Measurements from ENCODE around the gene DPH6. TPM values are rescaled to one million over a fixed set of nuclear protein-coding genes. Genes with fewer than 3 reads are reported as not detected.

The DPH6 gene
- polyA plus RNA-seq, 2 of the 4 experiments (the other 2 are of a cell fraction): 11.0 to 33.6 TPM

DNA sequence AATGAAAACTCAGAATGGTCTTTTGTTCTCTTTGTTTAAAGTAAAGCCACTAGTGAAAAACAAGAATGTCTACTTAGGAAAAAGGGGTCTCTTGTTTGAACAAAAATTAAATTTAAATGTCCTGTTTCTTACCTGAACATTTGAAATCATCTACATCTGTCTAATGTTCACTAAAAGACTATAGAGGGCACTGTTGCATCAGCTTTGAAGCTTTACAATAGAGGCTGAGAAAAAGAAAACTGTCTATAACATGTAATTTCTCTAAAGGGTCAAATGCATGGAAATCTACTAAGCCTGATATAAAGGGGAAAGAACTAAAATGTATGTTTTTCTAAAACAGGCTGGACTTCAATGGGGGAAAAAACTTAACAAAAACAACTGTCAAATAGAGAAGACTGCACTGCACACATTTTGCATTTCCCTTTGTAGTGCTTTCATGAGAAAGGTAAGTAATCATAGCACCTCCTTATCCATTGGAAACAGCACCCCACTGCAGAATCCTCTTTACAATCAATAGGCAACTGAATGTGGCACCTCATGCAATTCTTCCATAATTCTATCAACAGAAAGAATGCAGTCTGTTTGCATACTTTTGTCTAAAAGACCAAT, 26.3 kb downstream of the DPH6 start (continued):
- no peak for TF ChIP-seq USF2 (IDR thresholded peaks at IDR 0.05)

DNA sequence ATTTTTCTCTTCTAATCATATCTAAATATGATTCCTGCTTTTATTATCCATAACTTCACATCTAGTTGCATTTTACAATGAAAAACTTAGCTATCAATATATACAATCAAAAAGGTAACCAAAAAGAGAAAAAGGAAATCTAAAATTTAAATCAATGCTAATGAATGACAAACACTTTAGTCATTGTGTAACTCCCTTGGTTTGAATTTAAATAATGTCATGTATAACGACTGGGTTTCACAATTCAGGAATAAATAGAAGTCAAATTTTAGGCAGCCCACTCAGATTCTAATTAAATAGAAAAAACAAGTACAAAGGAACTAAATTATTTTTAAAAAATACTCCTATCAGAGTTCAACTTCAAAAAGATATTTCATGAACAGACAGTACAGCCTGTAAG, 26.9 kb downstream of the DPH6 start:
- ChIA-PET CTCF (interaction anchor here (1.0 to 1.6 kb wide), 3 partner anchors 9 to 38 kb away, joined by 3 read pairs; no protein-coding TSS in a partner anchor), POLR2A (no interaction called here)
- Histone ChIP-seq H3K4me1 (peaks cover 3% of the 10 kb centered on the region; the same call in 1 of the 3 replicates), H3K4me3 (no peak overlapping the region), H3K27ac (no peak overlapping the region), H3K4me2 (no peak overlapping the region), H3K9me3 (no peaks in the 10 kb centered on the region)
- WGBS (ENCODE audit: missing lambda C conversion rate): 50% methylated on average over 1 of the region's 1 CpG
- DNase-seq (ENCODE audit: low read depth in 1 of 2, low spot score in 1 of 2): no peak
- no peak for ATAC-seq
- TF ChIP-seq HOXB13 (CRISPR knock-in tag; IDR thresholded peaks at IDR 0.05; ENCODE audit: low read depth): no peak
- TF ChIP-seq RCOR1 (IDR thresholded peaks at IDR 0.05; ENCODE audit: low read depth, low read length): no peak
- TF ChIP-seq ZC3H11A (IDR thresholded peaks at IDR 0.05): no peak
- no peak for TF ChIP-seq EP300 (IDR thresholded peaks at IDR 0.05)
- no peak for TF ChIP-seq ZNF302 (CRISPR knock-in tag; IDR thresholded peaks at IDR 0.05)
- TF ChIP-seq EHMT2 (IDR thresholded peaks at IDR 0.05; ENCODE audit: low read depth): no peak
- no peak for TF ChIP-seq RAD21 (conservative IDR thresholded peaks at IDR 0.05 in 1 of 2, IDR thresholded peaks at IDR 0.05 in 1 of 2)
- TF ChIP-seq FOSB (CRISPR knock-in tag; IDR thresholded peaks at IDR 0.05): no peak
- no peak for TF ChIP-seq MAFK (IDR thresholded peaks at IDR 0.05; ENCODE audit: partially characterized antibody)
- TF ChIP-seq FOXS1 (CRISPR knock-in tag; IDR thresholded peaks at IDR 0.05): no peak
- TF ChIP-seq ZSCAN20 (CRISPR knock-in tag; IDR thresholded peaks at IDR 0.05): no peak
- TF ChIP-seq ZFP36 (IDR thresholded peaks at IDR 0.05; ENCODE audit: borderline replicate concordance, partially characterized antibody): no peak
- TF ChIP-seq HOXB5 (CRISPR knock-in tag; IDR thresholded peaks at IDR 0.05): no peak
- TF ChIP-seq, protein P1, sequence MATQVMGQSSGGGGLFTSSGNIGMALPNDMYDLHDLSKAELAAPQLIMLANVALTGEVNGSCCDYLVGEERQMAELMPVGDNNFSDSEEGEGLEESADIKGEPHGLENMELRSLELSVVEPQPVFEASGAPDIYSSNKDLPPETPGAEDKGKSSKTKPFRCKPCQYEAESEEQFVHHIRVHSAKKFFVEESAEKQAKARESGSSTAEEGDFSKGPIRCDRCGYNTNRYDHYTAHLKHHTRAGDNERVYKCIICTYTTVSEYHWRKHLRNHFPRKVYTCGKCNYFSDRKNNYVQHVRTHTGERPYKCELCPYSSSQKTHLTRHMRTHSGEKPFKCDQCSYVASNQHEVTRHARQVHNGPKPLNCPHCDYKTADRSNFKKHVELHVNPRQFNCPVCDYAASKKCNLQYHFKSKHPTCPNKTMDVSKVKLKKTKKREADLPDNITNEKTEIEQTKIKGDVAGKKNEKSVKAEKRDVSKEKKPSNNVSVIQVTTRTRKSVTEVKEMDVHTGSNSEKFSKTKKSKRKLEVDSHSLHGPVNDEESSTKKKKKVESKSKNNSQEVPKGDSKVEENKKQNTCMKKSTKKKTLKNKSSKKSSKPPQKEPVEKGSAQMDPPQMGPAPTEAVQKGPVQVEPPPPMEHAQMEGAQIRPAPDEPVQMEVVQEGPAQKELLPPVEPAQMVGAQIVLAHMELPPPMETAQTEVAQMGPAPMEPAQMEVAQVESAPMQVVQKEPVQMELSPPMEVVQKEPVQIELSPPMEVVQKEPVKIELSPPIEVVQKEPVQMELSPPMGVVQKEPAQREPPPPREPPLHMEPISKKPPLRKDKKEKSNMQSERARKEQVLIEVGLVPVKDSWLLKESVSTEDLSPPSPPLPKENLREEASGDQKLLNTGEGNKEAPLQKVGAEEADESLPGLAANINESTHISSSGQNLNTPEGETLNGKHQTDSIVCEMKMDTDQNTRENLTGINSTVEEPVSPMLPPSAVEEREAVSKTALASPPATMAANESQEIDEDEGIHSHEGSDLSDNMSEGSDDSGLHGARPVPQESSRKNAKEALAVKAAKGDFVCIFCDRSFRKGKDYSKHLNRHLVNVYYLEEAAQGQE (IDR thresholded peaks at IDR 0.05): no peak
- TF ChIP-seq POLR2A (IDR thresholded peaks at IDR 0.05; ENCODE audit: low read length): no peak
- TF ChIP-seq JUNB (IDR thresholded peaks at IDR 0.05): no peak
- FAIRE-seq: no peak

GRCh38 chr15:35514759-35515158, 31.2 kb downstream of the DPH6 start:
- no peak overlapping the region for H3K4me3 ChIP-seq
- H3K4me1 ChIP-seq: no peaks in the 10 kb centered on the region; the same call in 2 of the 3 replicates
- H3K4me2 ChIP-seq: no peak overlapping the region
- ChIA-PET CTCF (interaction anchor here (0.6 kb wide), 1 partner anchor 702 kb away, joined by 3 read pairs; no protein-coding TSS in a partner anchor), POLR2A (no interaction called here)
- no peak for TF ChIP-seq ZFP36 (IDR thresholded peaks at IDR 0.05; ENCODE audit: borderline replicate concordance, partially characterized antibody)
- no peak for DNase-seq (ENCODE audit: low read depth in 1 of 2, low spot score in 1 of 2)
- H3K9me3 ChIP-seq: no peaks in the 10 kb centered on the region
- ATAC-seq: no peak
- no peak for FAIRE-seq
- H3K27ac ChIP-seq: no peak overlapping the region

All from A549 (cell line).